Loucy (cell line): ENCODE data around the gene PHRF1.

ENCODE experiments used
- H2AFZ ChIP-seq: fragments of 200-600 bp; sonication (generic); 2 replicates; pipeline ENCODE4 v1.6.0; 2016; ENCODE audit warnings: antibody characterized with exemption, mild to moderate bottlenecking, low read length, moderate library complexity
- H3F3A ChIP-seq: fragments of 200-600 bp; 2 replicates; pipeline ENCODE4 v1.6.0; 2016; ENCODE audit warnings: antibody characterized with exemption, low read depth, mild to moderate bottlenecking
- H3K27me3 ChIP-seq: fragments of 200-600 bp; sonication (generic); 2 replicates; pipeline ENCODE4 v1.6.1; 2014; ENCODE audit warnings: low read length, mild to moderate bottlenecking; ENCODE audit not compliant: insufficient read depth, poor library complexity, severe bottlenecking
- H3K36me3 ChIP-seq: fragments of 200-600 bp; sonication (generic); 2 replicates; pipeline ENCODE4 v1.6.1; 2016; ENCODE audit warnings: low read length; ENCODE audit not compliant: insufficient read depth
- H3K4me1 ChIP-seq: fragments of 200-600 bp; sonication (generic); 2 replicates; pipeline ENCODE4 v1.5.1; 2014; ENCODE audit warnings: low read length, mild to moderate bottlenecking; ENCODE audit not compliant: insufficient read depth, poor library complexity, severe bottlenecking
- H3K4me2 ChIP-seq: fragments of 200-600 bp; sonication (generic); 2 replicates; pipeline ENCODE4 v1.6.0; 2014; ENCODE audit warnings: antibody characterized with exemption, low read length, low read depth, mild to moderate bottlenecking; ENCODE audit not compliant: poor library complexity, severe bottlenecking
- H3K4me3 ChIP-seq: fragments of 200-600 bp; sonication (generic); 2 replicates; pipeline ENCODE4 v1.5.1; 2014; ENCODE audit warnings: low read length, mild to moderate bottlenecking, mixed read lengths; ENCODE audit not compliant: poor library complexity, severe bottlenecking
- H3K79me2 ChIP-seq: fragments of 200-600 bp; sonication (generic); 2 replicates; pipeline ENCODE4 v1.6.1; 2014; ENCODE audit warnings: low read length; ENCODE audit not compliant: insufficient read depth
- H3K9ac ChIP-seq: fragments of 200-600 bp; sonication (generic); 2 replicates; pipeline ENCODE4 v1.6.0; 2014; ENCODE audit warnings: mild to moderate bottlenecking, low read depth, low read length, moderate library complexity; ENCODE audit not compliant: poor library complexity, severe bottlenecking
- H3K9me2 ChIP-seq: fragments of 200-600 bp; sonication (generic); replicated peaks from 2 replicates; pipeline ENCODE4 v1.6.1; 2016; ENCODE audit warnings: low read depth, low read length, mixed read lengths
- H3K9me3 ChIP-seq: fragments of 200-600 bp; sonication (generic); 2 replicates; pipeline ENCODE4 v1.6.1; 2014; ENCODE audit warnings: mild to moderate bottlenecking, antibody characterized with exemption, low read length, low read depth; ENCODE audit not compliant: insufficient read depth
- H4K20me1 ChIP-seq: fragments of 200-600 bp; sonication (generic); 2 replicates; pipeline ENCODE4 v1.6.0; 2014; ENCODE audit warnings: antibody characterized with exemption, low read length, mild to moderate bottlenecking; ENCODE audit not compliant: insufficient read depth, poor library complexity, severe bottlenecking
- EZH2phosphoT487 ChIP-seq: fragments of 200-600 bp; IDR thresholded peaks from 2 replicates; pipeline ENCODE4 v1.6.1; 2018; ENCODE audit warnings: antibody characterized with exemption, mild to moderate bottlenecking, moderate library complexity, borderline replicate concordance
- TF ChIP-seq, protein P1 (sequence below): fragments of 200-600 bp; sonication (generic); conservative IDR thresholded peaks from 2 replicates; pipeline ENCODE4 v1.5.1; 2014; ENCODE audit warnings: mild to moderate bottlenecking, antibody characterized with exemption, low read length

Gene PHRF1

DNA sequence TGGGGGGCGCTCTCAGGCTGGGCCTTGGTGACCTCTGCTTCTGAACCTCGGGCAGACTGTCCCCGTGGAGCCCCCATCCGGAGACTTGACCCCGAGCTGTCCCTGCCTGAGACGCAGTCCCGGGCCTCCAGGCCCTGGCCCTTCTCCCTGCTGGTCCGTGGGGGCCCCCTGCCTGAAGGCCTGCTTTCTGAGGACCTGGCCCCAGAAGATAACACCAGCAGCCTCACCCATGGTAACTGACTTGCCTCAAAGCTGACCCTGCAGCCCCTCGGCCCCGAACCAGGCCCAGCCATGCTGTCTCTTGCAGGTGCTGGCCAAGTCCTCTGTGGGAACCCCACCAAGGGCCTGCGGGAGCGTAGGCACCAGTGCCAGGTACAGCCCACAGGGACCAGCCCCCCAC is 24.7 kb upstream of the PHRF1 start:
- peaks cover 7% of the 10 kb centered on the region for H3K4me1 ChIP-seq
- no peak overlapping the region for H3K9ac ChIP-seq
- H4K20me1 ChIP-seq: no peaks in the 10 kb centered on the region
- no peak for TF ChIP-seq EZH2phosphoT487
- TF ChIP-seq, protein P1, sequence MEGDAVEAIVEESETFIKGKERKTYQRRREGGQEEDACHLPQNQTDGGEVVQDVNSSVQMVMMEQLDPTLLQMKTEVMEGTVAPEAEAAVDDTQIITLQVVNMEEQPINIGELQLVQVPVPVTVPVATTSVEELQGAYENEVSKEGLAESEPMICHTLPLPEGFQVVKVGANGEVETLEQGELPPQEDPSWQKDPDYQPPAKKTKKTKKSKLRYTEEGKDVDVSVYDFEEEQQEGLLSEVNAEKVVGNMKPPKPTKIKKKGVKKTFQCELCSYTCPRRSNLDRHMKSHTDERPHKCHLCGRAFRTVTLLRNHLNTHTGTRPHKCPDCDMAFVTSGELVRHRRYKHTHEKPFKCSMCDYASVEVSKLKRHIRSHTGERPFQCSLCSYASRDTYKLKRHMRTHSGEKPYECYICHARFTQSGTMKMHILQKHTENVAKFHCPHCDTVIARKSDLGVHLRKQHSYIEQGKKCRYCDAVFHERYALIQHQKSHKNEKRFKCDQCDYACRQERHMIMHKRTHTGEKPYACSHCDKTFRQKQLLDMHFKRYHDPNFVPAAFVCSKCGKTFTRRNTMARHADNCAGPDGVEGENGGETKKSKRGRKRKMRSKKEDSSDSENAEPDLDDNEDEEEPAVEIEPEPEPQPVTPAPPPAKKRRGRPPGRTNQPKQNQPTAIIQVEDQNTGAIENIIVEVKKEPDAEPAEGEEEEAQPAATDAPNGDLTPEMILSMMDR: no peak
- H3K4me2 ChIP-seq: no peak overlapping the region
- no peaks in the 10 kb centered on the region for H3K27me3 ChIP-seq
- H3K79me2 ChIP-seq: no peaks in the 10 kb centered on the region
- H2AFZ ChIP-seq: no peak overlapping the region
- no peaks in the 10 kb centered on the region for H3K9me3 ChIP-seq
- no peaks in the 10 kb centered on the region for H3F3A ChIP-seq
- no peaks in the 10 kb centered on the region for H3K36me3 ChIP-seq
- H3K9me2 ChIP-seq: no peaks in the 10 kb centered on the region
- no peak overlapping the region for H3K4me3 ChIP-seq

DNA sequence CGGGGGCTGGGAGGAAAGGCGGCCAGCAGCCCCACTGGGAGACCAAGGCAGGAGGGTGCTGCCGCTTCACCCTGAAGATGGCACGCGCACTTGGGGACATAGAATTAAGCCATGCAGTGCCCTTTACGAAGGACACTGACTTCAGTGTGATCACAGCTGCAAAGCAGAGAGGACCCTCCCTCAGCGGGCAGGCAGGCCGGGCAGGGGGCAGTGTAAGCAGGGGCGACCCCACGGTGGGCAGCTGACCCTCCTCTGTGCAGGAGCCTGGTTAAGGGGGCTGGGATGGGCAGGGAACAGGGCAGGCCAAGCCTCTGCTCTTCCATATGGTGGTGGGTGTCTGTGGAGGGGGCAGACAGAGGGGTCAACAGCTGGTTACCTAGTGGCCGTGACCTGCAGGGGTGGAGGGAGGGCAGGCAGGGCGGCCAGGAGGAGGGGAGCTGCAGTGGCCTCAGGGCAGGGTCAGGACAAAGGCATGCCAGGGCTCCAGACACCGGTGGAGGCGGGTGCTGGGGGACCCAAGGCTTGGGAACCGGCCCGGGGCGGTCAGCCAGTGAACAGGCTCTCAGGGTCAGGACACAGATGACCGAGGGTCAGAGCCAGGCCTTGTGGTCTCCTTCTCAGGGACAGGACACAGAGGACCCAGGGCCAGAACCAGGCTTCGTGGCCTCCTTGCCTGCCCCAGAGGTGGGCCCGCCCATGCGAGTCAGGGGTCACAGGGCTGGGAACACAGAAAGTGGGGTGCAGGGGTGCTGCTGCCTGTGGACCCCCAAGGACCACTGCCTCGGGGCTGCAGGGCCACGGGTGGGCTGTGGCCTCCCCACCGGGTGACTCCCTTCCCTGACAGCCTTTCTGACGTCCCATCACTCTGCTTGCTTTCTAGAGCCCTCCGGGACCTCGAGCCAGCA is 22.9 kb upstream of the PHRF1 start:
- peaks cover 7% of the 10 kb centered on the region for H3K4me1 ChIP-seq

DNA sequence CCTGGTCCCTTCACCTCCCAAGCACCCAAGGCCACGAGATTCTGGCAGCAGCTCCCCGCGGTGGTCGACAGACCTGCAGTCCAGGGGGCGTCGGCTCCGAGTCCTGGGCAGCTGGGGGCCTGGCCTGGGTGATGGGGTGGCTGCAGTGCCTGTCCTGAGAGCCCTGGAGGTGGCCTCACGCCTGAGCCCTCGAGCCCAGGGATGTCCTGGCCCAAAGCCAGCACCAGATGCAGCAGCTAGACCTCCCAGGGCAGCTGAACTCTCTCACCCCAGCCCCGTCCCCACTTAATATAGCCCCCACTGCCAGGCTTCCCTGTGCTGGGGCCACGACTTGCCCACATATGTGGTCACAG is 22.3 kb upstream of the PHRF1 start:
- H2AFZ ChIP-seq: no peak overlapping the region
- H3K36me3 ChIP-seq: no peaks in the 10 kb centered on the region
- H3K27me3 ChIP-seq: no peaks in the 10 kb centered on the region
- H4K20me1 ChIP-seq: no peaks in the 10 kb centered on the region
- no peaks in the 10 kb centered on the region for H3K79me2 ChIP-seq
- TF ChIP-seq, protein P1: no peak
- TF ChIP-seq EZH2phosphoT487: no peak
- H3K9ac ChIP-seq: peak overlapping the region; percentile 58
- no peaks in the 10 kb centered on the region for H3K9me2 ChIP-seq
- peak overlapping the region; percentile 86 for H3K4me2 ChIP-seq
- no peaks in the 10 kb centered on the region for H3K9me3 ChIP-seq
- no peaks in the 10 kb centered on the region for H3F3A ChIP-seq
- no peak overlapping the region for H3K4me3 ChIP-seq
- peaks cover 7% of the 10 kb centered on the region for H3K4me1 ChIP-seq

More for the DNA sequence above, 22.9 kb upstream of the PHRF1 start:
- H3K36me3 ChIP-seq: no peaks in the 10 kb centered on the region
- H3K4me3 ChIP-seq: no peak overlapping the region
- H3K79me2 ChIP-seq: no peaks in the 10 kb centered on the region
- no peak overlapping the region for H3K9ac ChIP-seq
- H4K20me1 ChIP-seq: no peaks in the 10 kb centered on the region
- H3F3A ChIP-seq: no peaks in the 10 kb centered on the region
- H2AFZ ChIP-seq: no peak overlapping the region
- H3K27me3 ChIP-seq: no peaks in the 10 kb centered on the region
- no peaks in the 10 kb centered on the region for H3K9me2 ChIP-seq
- no peaks in the 10 kb centered on the region for H3K9me3 ChIP-seq
- TF ChIP-seq, protein P1: no peak
- TF ChIP-seq EZH2phosphoT487: no peak
- H3K4me2 ChIP-seq: no peak overlapping the region
